ENCODE data around the gene ZC2HC1C.
A peak's percentile ranks its signal among the peaks of the same experiment; 100 is the strongest.

- peak; percentile 69; the same call in 1 of the 2 replicates for TF ChIP-seq POLR2A (IDR thresholded peaks at IDR 0.05; ENCODE audit: low read depth, low read length)
- TF ChIP-seq TAF1 (IDR thresholded peaks at IDR 0.05; ENCODE audit: borderline replicate concordance, low read depth, low read length), result no peak
- peak; percentile 63 for TF ChIP-seq POLR2AphosphoS5 (IDR thresholded peaks at IDR 0.05; ENCODE audit: low read depth, low read length)
Observed at GRCh38 chr14:75050852-75051555, 18.4 kb upstream of the ZC2HC1C start, which contains the start of gene MLH3.
